ENCODE data around the gene APOBEC3H. TPM values are rescaled to one million over a fixed set of nuclear protein-coding genes. Genes with fewer than 3 reads are reported as not detected.
A peak's percentile ranks its signal among the peaks of the same experiment; 100 is the strongest.

The APOBEC3H gene
- total and polyA plus RNA-seq, 9 of the 15 experiments (the other 6 are each of a cell fraction or from before 2014, with no cell fraction given) = 0.10 to 0.21 TPM; not detected in 7

- TF ChIP-seq ZNF224 (CRISPR knock-in tag; IDR thresholded peaks at IDR 0.05) (no peak), TFE3 (CRISPR knock-in tag; IDR thresholded peaks at IDR 0.05) (no peak), L3MBTL2 (IDR thresholded peaks at IDR 0.05) (0 out of 2 replicates have a peak, but pooled peaks have one; percentile 29), HNRNPUL1 (IDR thresholded peaks at IDR 0.05; ENCODE audit: low read length) (no peak), EGR1 (conservative IDR thresholded peaks at IDR 0.05) (no peak), SP1 (CRISPR knock-in tag; IDR thresholded peaks at IDR 0.05) (no peak), POLR2A (conservative IDR thresholded peaks at IDR 0.05) (no peak), DEAF1 (CRISPR knock-in tag; IDR thresholded peaks at IDR 0.05) (0 out of 2 replicates have a peak, but pooled peaks have one; percentile 20), ZNF165 (CRISPR knock-in tag; IDR thresholded peaks at IDR 0.05; ENCODE audit: borderline replicate concordance) (no peak)
These were observed 20.6 kb downstream of the APOBEC3H start (continued) for GRCh38 chr22:39117585-39118191.

Measured in K562 (cell line).